Common myeloid progenitor, CD34-positive (primary cell): ENCODE measurements around the gene RPTOR.
A peak's percentile ranks its signal among the peaks of the same experiment; 100 is the strongest.

Source experiments
- CTCF ChIA-PET: fragments of 350-600 bp; sonication (Branson Sonifier 250); formaldehyde crosslinking; loops from one replicate; lab custom pipeline; 2021; ENCODE audit warnings: antibody characterized with exemption; lab: Charles Lee
- POLR2A ChIA-PET: fragments of 350-600 bp; sonication (Branson Sonifier 250); formaldehyde crosslinking; loops from one replicate; lab custom pipeline; 2021; ENCODE audit warnings: antibody characterized with exemption; lab: Charles Lee
- DNase-seq, 3 donors: peaks; one replicate each; pipeline versions ENCODE4 v3.0.0 to v3.0.0-alpha.2; 2013
- H3K27ac ChIP-seq, 2 experiments: 1 replicate in 1 of 2; 2 replicates in 1 of 2; pipeline ENCODE4 v1.7.0; 2013; ENCODE audit warnings: inconsistent platforms in 2 of 2, low read length in 2 of 2, mild to moderate bottlenecking in 2 of 2, low read depth in 1 of 2, moderate library complexity in 1 of 2; ENCODE audit not compliant: severe bottlenecking in 2 of 2, insufficient read depth in 1 of 2, poor library complexity in 1 of 2
- H3K27me3 ChIP-seq, 5 experiments: replicated peaks in 2 of 5; 1 replicate in 3 of 5; 2 replicates in 2 of 5; pipeline versions ENCODE4 v1.6.1 to v1.7.0; 2013; ENCODE audit warnings: low read length in 4 of 5, mild to moderate bottlenecking in 2 of 5, moderate library complexity in 2 of 5, inconsistent platforms in 1 of 5; ENCODE audit not compliant: insufficient read depth in 5 of 5, control insufficient read depth in 4 of 5
- H3K36me3 ChIP-seq, 4 experiments: 1 replicate in 2 of 4; 2 replicates in 2 of 4; pipeline versions ENCODE4 v1.6.1 to v1.7.0; 2013; ENCODE audit warnings: low read length in 3 of 4, control low read depth in 1 of 4, mild to moderate bottlenecking in 1 of 4; ENCODE audit not compliant: control insufficient read depth in 4 of 4, insufficient read depth in 4 of 4
- H3K4me1 ChIP-seq, 4 experiments: 1 replicate in 3 of 4; 2 replicates in 1 of 4; pipeline versions ENCODE4 v1.6.1 to v1.7.1; 2013; ENCODE audit warnings: low read length in 3 of 4, mild to moderate bottlenecking in 3 of 4, control low read depth in 1 of 4, inconsistent platforms in 1 of 4, moderate library complexity in 1 of 4; ENCODE audit not compliant: control insufficient read depth in 4 of 4, insufficient read depth in 4 of 4; ENCODE audit errors: control extremely low read depth in 1 of 4
- H3K4me3 ChIP-seq, 7 experiments: 1 replicate in 4 of 7; 2 replicates in 3 of 7; pipeline versions ENCODE4 v1.5.1 to v1.7.0; 2013; ENCODE audit warnings: mild to moderate bottlenecking in 7 of 7, low read length in 6 of 7, moderate library complexity in 6 of 7, inconsistent platforms in 2 of 7, low read depth in 2 of 7, control low read depth in 1 of 7; ENCODE audit not compliant: insufficient read depth in 4 of 7, control insufficient read depth in 1 of 7; ENCODE audit errors: extremely low read depth in 1 of 7
- H3K9me3 ChIP-seq, 5 experiments: 1 replicate in 4 of 5; 2 replicates in 1 of 5; pipeline versions ENCODE4 v1.6.1 to v1.7.1; 2013; ENCODE audit warnings: low read length in 4 of 5, mild to moderate bottlenecking in 2 of 5, inconsistent platforms in 1 of 5, low read depth in 1 of 5, moderate library complexity in 1 of 5; ENCODE audit not compliant: control insufficient read depth in 4 of 5, insufficient read depth in 2 of 5; ENCODE audit errors: control extremely low read depth in 1 of 5
- WGBS: methylation state at CpG from one replicate; pipeline ENCODE4 v1.1.5; 2013; ENCODE audit not compliant: insufficient coverage; 5-methylcytosine and 5-hydroxymethylcytosine counted together

The RPTOR gene

GRCh38 chr17:81000334-81000630 lies 455.6 kb downstream of the RPTOR start:
- Histone ChIP-seq H3K27ac (no peak overlapping the region), H3K36me3 (peaks cover 0 to 52% (median 32%) of the 10 kb centered on the region in 4 experiments), H3K9me3 (no peaks in the 10 kb centered on the region), H3K4me1 (peaks cover 0 to 59% (median 23%) of the 10 kb centered on the region in 4 experiments), H3K4me3 (no peak overlapping the region), H3K27me3 (peaks cover 0 to 28% (median 7%) of the 10 kb centered on the region in 5 experiments)
- WGBS, result 98% methylated on average over 8 of the region's 8 CpGs
- CTCF ChIA-PET, result no interaction called here
- POLR2A ChIA-PET, result no interaction called here
- DNase-seq, result no peak

- ChIA-PET CTCF (interaction anchor here (2.4 kb wide), 1 partner anchor 12 kb away, joined by 6 read pairs; no protein-coding TSS in a partner anchor), POLR2A (no interaction called here)
- 97% methylated on average over 15 of the region's 18 CpGs for whole genome bisulfite sequencing
- Histone ChIP-seq H3K27me3 (peaks cover 0 to 28% (median 7%) of the 10 kb centered on the region in 5 experiments), H3K9me3 (no peaks in the 10 kb centered on the region), H3K4me3 (no peak overlapping the region), H3K4me1 (peaks cover 0 to 59% (median 23%) of the 10 kb centered on the region in 4 experiments), H3K27ac (no peak overlapping the region), H3K36me3 (peaks cover 0 to 47% (median 28%) of the 10 kb centered on the region in 4 experiments)
- no peak for DNase-seq
Observed at GRCh38 chr17:81000631-81001357, 456.2 kb downstream of the RPTOR start.

GRCh38 chr17:81002013-81002384 lies 457.4 kb downstream of the RPTOR start:
- H3K9me3 ChIP-seq, result no peaks in the 10 kb centered on the region
- no peak overlapping the region for H3K27ac ChIP-seq
- H3K4me1 ChIP-seq, result peaks cover 0 to 50% (median 21%) of the 10 kb centered on the region in 4 experiments
- 83% methylated on average over 8 of the region's 10 CpGs for WGBS
- ChIA-PET POLR2A (no interaction called here), CTCF (interaction anchor here (2.4 kb wide), 1 partner anchor 13 kb away, joined by 6 read pairs; no protein-coding TSS in a partner anchor)
- peaks cover 0 to 36% (median 22%) of the 10 kb centered on the region in 4 experiments for H3K36me3 ChIP-seq
- no peak for DNase-seq
- H3K4me3 ChIP-seq, result peak overlapping the region in 1 of 7 experiments; percentile 13
- peaks cover 0 to 32% (median 7%) of the 10 kb centered on the region in 5 experiments for H3K27me3 ChIP-seq

GRCh38 chr17:81002409-81003361 lies 458.0 kb downstream of the RPTOR start:
- peaks cover 0 to 32% (median 7%) of the 10 kb centered on the region in 5 experiments for H3K27me3 ChIP-seq
- H3K9me3 ChIP-seq, result no peaks in the 10 kb centered on the region
- no peak overlapping the region for H3K4me3 ChIP-seq
- peak; percentile 49 to 70 (median 69) for DNase-seq
- H3K27ac ChIP-seq, result no peak overlapping the region
- CTCF ChIA-PET, result interaction anchor here (2.4 kb wide), 1 partner anchor 14 kb away, joined by 6 read pairs; no protein-coding TSS in a partner anchor
- peaks cover 0 to 29% (median 18%) of the 10 kb centered on the region in 4 experiments for H3K36me3 ChIP-seq
- peaks cover 0 to 44% (median 21%) of the 10 kb centered on the region in 4 experiments for H3K4me1 ChIP-seq
- POLR2A ChIA-PET, result interaction anchor here (0.8 kb wide), 1 partner anchor 15 kb away, joined by 3 read pairs; no protein-coding TSS in a partner anchor
- WGBS, result 49% methylated on average over 13 of the region's 21 CpGs

GRCh38 chr17:81003711-81004475 lies 459.3 kb downstream of the RPTOR start:
- DNase-seq, result peak in 2 of 3 donors; percentile 23 to 39
- Histone ChIP-seq H3K27ac (no peak overlapping the region), H3K27me3 (peaks cover 0 to 32% (median 7%) of the 10 kb centered on the region in 5 experiments), H3K4me3 (peak overlapping the region in 6 of 7 experiments; percentile 37 to 69 (median 56)), H3K36me3 (peaks cover 0 to 17% (median 8%) of the 10 kb centered on the region in 4 experiments), H3K9me3 (no peaks in the 10 kb centered on the region), H3K4me1 (peaks cover 0 to 33% (median 20%) of the 10 kb centered on the region in 4 experiments)
- POLR2A ChIA-PET, result no interaction called here
- WGBS, result 2% methylated on average over 31 of the region's 72 CpGs
- CTCF ChIA-PET, result interaction anchor here (0.7 to 1.6 kb wide), 2 partner anchors 14 to 20 kb away, joined by 3 to 4 read pairs; no protein-coding TSS in a partner anchor

- no peak overlapping the region for H3K27ac ChIP-seq
- H3K27me3 ChIP-seq, result peaks cover 0 to 31% (median 7%) of the 10 kb centered on the region in 5 experiments
- DNase-seq, result no peak
- ChIA-PET CTCF (interaction anchor here (0.8 to 1.3 kb wide), 6 partner anchors 8 to 96 kb away, joined by 3 to 4 read pairs (median 3); partner anchors contain the start of gene CHMP6), POLR2A (no interaction called here)
- H3K9me3 ChIP-seq, result peaks cover 0 to 9% (median 3%) of the 10 kb centered on the region in 5 experiments
- 76% methylated on average over 4 of the region's 10 CpGs for WGBS
- H3K36me3 ChIP-seq, result no peaks in the 10 kb centered on the region
- H3K4me3 ChIP-seq, result no peak overlapping the region
- H3K4me1 ChIP-seq, result peaks cover 0 to 27% (median 24%) of the 10 kb centered on the region in 4 experiments
Observed at GRCh38 chr17:81006891-81007290, 462.3 kb downstream of the RPTOR start.
